Measurements from ENCODE around the gene EBPL. TPM values are rescaled to one million over a fixed set of nuclear protein-coding genes. Genes with fewer than 3 reads are reported as not detected.

The EBPL gene
- total and polyA plus RNA-seq, 8 donors, result 23.8 to 46.4 (median 38.0) TPM

- H3K27ac ChIP-seq, result no peak overlapping the region
- H3K9me3 ChIP-seq, result no peaks in the 10 kb centered on the region
- no peak for FAIRE-seq
- H3K4me1 ChIP-seq, result no peaks in the 10 kb centered on the region
- no peak overlapping the region for H3K4me3 ChIP-seq
- intact Hi-C loops (cut with DNase I), result no loop called here
- no peak for TF ChIP-seq CTCF (IDR thresholded peaks at IDR 0.05)
- 95% methylated on average over 47 to 48 of the region's 48 CpGs for WGBS, 2 donors
- no peaks in the 10 kb centered on the region for H3K36me3 ChIP-seq
- no peak for DNase-seq
- no peak for ATAC-seq
- no peaks in the 10 kb centered on the region for H3K27me3 ChIP-seq
Measured at GRCh38 chr13:49678191-49678914, 12.9 kb downstream of the EBPL start.

GRCh38 chr13:49676581-49677298, 14.5 kb downstream of the EBPL start:
- Histone ChIP-seq H3K4me3 (no peak overlapping the region), H3K27ac (no peak overlapping the region), H3K36me3 (no peaks in the 10 kb centered on the region), H3K9me3 (no peaks in the 10 kb centered on the region), H3K27me3 (no peaks in the 10 kb centered on the region), H3K4me1 (no peaks in the 10 kb centered on the region)
- no peak for DNase-seq
- ATAC-seq, result no peak
- intact Hi-C loops (cut with DNase I), result no loop called here
- 93 to 97% methylated on average over 6 of the region's 6 CpGs for WGBS, 2 donors
- TF ChIP-seq CTCF (IDR thresholded peaks at IDR 0.05), result no peak
- FAIRE-seq, result no peak

- no peak for DNase-seq
- intact Hi-C loops (cut with DNase I), result loop anchor here in 1 of 3 donors (5.0 kb wide), 1 partner anchor 176 kb away; no protein-coding TSS in a partner anchor
- H3K27me3 ChIP-seq, result no peaks in the 10 kb centered on the region
- ATAC-seq, result no peak
- no peak overlapping the region for H3K4me3 ChIP-seq
- H3K9me3 ChIP-seq, result no peaks in the 10 kb centered on the region
- 68 to 78% methylated on average over 5 of the region's 5 CpGs for WGBS, 2 donors
- H3K4me1 ChIP-seq, result no peaks in the 10 kb centered on the region
- no peak for FAIRE-seq
- peaks cover 0 to 9% (median 3%) of the 10 kb centered on the region in 3 donors for H3K36me3 ChIP-seq
- TF ChIP-seq CTCF (IDR thresholded peaks at IDR 0.05), result no peak
- H3K27ac ChIP-seq, result no peak overlapping the region
Measured at GRCh38 chr13:49670828-49671227, 20.5 kb downstream of the EBPL start.

- peak in 3 of 4 donors; percentile 22 to 49 (median 29) for TF ChIP-seq CTCF (IDR thresholded peaks at IDR 0.05)
- Histone ChIP-seq H3K4me1 (no peaks in the 10 kb centered on the region), H3K27ac (no peak overlapping the region), H3K27me3 (no peaks in the 10 kb centered on the region), H3K36me3 (peaks cover 0 to 9% (median 3%) of the 10 kb centered on the region in 3 donors), H3K9me3 (no peaks in the 10 kb centered on the region), H3K4me3 (no peak overlapping the region)
- no peak for FAIRE-seq
- ATAC-seq, result peak; percentile 94 to 99 (median 98)
- intact Hi-C loops (cut with DNase I), result loop anchor here in 1 of 3 donors (5.0 kb wide), 1 partner anchor 177 kb away; no protein-coding TSS in a partner anchor
- WGBS, 2 donors, result 34 to 44% methylated on average over 5 of the region's 5 CpGs
- peak in 3 of 6 donors; percentile 32 to 57 (median 38) for DNase-seq
Measured at GRCh38 chr13:49669735-49670309, 21.5 kb downstream of the EBPL start.

Data from pancreas (tissue), 10 donors.